OCI-LY3 (cell line): ENCODE data around the gene TRABD2B.

Source experiments
- CTCF ChIP-seq: fragments of 200-600, 300-600 bp; sonication (generic); IDR thresholded peaks from 2 replicates; pipeline ENCODE4 v1.5.1; 2014; ENCODE audit warnings: antibody characterized with exemption, low read length, low read depth
- EZH2phosphoT487 ChIP-seq: fragments of 200-600 bp; shearing (Covaris generic); IDR thresholded peaks from 2 replicates; pipeline ENCODE4 v1.6.1; 2018; ENCODE audit warnings: antibody characterized with exemption, mixed run types, low read depth

DNA sequence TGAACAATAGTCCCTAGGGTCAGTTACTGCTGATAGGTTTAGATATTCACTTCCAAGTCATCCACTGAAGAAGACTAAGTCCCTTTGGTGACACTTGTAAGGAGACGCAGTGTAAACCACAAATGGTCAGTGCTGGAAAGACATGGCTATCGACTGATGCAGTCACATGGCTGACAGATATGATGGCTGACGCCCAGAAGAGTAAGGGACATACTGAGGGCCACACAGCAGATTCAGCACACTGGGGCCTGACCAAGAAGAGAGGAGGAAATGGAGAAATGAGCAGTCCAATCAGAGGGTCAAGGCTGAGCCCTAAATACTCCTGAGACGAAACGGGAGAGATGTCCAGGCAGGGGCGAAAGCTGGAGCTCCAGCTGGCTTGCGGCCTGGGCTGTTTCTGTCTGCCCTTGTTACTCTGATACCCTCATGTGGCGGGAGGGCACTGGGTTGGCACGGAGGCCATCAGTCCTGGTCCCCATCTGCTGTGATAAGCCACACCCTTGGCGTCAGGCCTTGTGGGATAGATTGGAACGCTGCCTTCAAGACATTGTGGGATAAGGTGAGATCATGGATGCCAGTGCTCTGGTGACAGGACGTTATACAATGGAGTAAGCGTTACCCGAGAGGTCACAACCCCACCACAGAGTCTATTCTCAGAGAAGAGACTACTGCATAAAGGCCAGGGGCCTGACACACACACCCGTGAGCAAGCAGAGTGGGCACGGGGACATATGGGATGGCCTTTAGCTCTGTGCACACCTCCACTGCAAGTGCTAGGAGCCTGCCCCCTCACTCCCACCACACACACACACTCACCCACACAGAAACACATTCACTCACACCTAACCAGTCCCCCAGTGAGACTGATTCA, 158.4 kb downstream of the TRABD2B start:
- TF ChIP-seq CTCF = no peak
- no peak for TF ChIP-seq EZH2phosphoT487
